SJSA1 (cell line): ENCODE measurements around the gene TGFB3. TPM values are rescaled to one million over a fixed set of nuclear protein-coding genes. Genes with fewer than 3 reads are reported as not detected.

Source experiments
- DNase-seq, 2 experiments: peaks; one replicate each; pipeline ENCODE4 v3.0.0-alpha.2; 2015 to 2020; ENCODE audit warnings: low spot score in 2 of 2, low read depth in 1 of 2
- H3K27ac ChIP-seq: fragments of 250-450 bp; sonication (Bioruptor Pico); 2 replicates; pipeline ENCODE4 v1.5.1; 2020; ENCODE audit warnings: mild to moderate bottlenecking, moderate library complexity
- H3K27me3 ChIP-seq: fragments of 250-450 bp; sonication (Bioruptor Pico); replicated peaks from 2 replicates; pipeline ENCODE4 v1.5.1; 2020; ENCODE audit warnings: mild to moderate bottlenecking, moderate library complexity
- H3K36me3 ChIP-seq: fragments of 250-450 bp; sonication (Bioruptor Pico); 2 replicates; pipeline ENCODE4 v1.5.1; 2020; ENCODE audit warnings: mild to moderate bottlenecking
- H3K4me1 ChIP-seq: fragments of 250-450 bp; sonication (Bioruptor Pico); replicated peaks from 2 replicates; pipeline ENCODE4 v1.6.1; 2021; ENCODE audit warnings: mild to moderate bottlenecking
- H3K4me3 ChIP-seq: fragments of 250-450 bp; sonication (Bioruptor Pico); 2 replicates; pipeline ENCODE4 v1.5.1; 2020; ENCODE audit warnings: mild to moderate bottlenecking
- H3K9me3 ChIP-seq: fragments of 250-450 bp; sonication (Bioruptor Pico); replicated peaks from 2 replicates; pipeline ENCODE4 v1.5.1; 2020; ENCODE audit warnings: mild to moderate bottlenecking
- total RNA-seq: library from RNA; depleted of rRNA; stranded (reverse); fragments of >200 nt; shearing (Covaris generic); gene quantifications from 2 replicates; pipeline ENCODE4 v1.2.3, GENCODE V29; 2014

TGFB3 gene
- total RNA-seq, 1 experiment from 2014 or later = 0.32 TPM

DNA sequence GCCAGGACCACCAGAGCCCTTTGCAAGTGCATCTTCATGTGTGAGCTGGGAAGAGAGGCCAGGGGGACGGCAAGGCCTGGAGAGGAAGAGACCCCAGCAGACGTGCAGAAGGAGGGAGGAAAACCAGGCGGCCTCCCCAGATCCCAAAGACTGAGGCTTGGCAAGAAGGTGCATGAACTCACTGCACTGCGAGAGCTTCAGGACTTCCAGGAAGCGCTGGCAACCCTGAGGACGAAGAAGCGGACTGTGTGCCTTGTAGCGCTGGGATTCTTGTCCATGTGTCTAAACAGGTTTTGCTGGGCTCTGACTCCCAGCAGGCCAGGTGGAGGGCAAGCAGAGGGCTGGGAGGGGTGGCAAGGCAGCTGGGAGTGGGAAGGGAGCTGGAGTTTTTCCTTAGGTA, 939 bp downstream of the TGFB3 start:
- Histone ChIP-seq H3K4me1 (peaks cover 7% of the 10 kb centered on the region), H3K4me3 (no peak overlapping the region), H3K27me3 (peaks cover 16% of the 10 kb centered on the region), H3K36me3 (no peaks in the 10 kb centered on the region), H3K9me3 (no peaks in the 10 kb centered on the region), H3K27ac (no peak overlapping the region)
- no peak for DNase-seq

DNA sequence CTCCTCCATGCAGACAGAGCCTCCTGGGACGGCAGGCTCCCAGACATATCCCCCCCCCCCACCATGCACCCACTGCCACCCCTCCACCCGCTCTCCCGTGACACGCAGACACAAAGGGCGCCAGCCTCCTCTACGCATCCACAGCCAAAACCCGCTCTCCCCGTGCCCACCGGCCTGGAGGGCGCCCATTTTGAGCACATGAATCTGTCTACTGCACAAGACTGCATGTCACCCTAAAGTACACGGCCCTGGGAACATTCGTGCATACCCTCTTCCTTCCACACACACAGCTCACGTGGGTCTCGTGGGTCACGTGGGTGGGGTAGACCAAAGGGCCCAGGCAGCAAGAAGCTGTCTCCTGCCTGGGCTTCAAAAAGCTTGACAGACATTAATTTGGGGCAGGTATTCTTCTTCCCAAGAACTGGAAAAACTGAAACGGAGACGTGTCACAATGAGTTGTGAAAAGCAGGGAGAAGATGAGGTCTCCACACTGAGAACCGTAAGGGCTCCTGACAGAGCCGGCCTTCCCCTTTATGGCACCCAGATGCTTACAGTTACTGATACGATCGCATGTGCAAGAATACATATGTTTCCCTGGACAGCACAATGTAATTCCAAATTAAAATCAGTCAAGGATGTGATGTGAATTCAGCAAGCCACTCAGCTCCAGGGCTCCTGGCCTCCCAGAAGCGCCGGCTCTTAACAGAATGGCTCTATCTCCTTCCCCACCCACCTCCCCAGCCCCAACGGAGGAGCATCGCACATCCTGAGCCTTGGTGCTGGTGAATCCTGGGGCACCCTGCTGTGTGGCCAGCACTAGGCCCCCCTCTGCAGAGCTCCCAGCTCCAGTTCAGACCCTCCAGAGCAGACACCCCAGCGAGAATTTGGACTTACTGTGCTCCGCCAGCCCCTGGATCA, 1.9 kb downstream of the TGFB3 start:
- Histone ChIP-seq H3K4me1 (peaks cover 7% of the 10 kb centered on the region), H3K36me3 (no peaks in the 10 kb centered on the region), H3K27me3 (peaks cover 14% of the 10 kb centered on the region), H3K4me3 (no peak overlapping the region), H3K9me3 (no peaks in the 10 kb centered on the region), H3K27ac (no peak overlapping the region)
- DNase-seq = no peak

- H3K27ac ChIP-seq = no peak overlapping the region
- no peaks in the 10 kb centered on the region for H3K36me3 ChIP-seq
- no peak for DNase-seq
- H3K4me3 ChIP-seq = no peak overlapping the region
- peaks cover 7% of the 10 kb centered on the region for H3K4me1 ChIP-seq
- H3K9me3 ChIP-seq = no peaks in the 10 kb centered on the region
- peaks cover 14% of the 10 kb centered on the region for H3K27me3 ChIP-seq
Measured at GRCh38 chr14:75979071-75979571, 2.7 kb downstream of the TGFB3 start.

DNA sequence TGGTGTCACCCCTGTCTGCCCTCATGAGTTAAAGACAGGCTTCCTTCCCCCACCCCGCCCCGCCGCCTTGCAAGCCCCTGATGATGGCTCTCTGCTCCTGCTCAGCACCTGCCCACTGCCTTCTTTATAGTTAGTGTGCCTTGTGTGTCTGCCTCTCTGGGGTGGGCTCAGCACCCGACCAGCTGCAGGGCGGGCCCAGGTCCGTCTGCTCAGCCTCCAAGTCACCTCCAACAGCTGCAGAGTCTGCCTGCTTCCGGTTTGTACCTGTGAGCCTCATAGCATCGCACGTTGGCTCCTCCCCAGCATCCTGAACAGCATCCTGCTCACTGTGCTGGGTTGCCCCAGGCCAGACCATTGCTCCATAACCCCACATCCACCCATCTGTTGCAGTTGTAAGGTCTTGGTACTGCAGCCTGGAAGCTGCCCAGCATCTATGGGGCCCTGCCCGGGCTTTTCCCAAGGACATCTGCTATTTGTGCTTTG, 3.5 kb downstream of the TGFB3 start:
- no peak for DNase-seq
- Histone ChIP-seq H3K9me3 (no peaks in the 10 kb centered on the region), H3K4me3 (no peak overlapping the region), H3K36me3 (no peaks in the 10 kb centered on the region), H3K27ac (no peak overlapping the region), H3K4me1 (peaks cover 7% of the 10 kb centered on the region), H3K27me3 (peaks cover 11% of the 10 kb centered on the region)

DNA sequence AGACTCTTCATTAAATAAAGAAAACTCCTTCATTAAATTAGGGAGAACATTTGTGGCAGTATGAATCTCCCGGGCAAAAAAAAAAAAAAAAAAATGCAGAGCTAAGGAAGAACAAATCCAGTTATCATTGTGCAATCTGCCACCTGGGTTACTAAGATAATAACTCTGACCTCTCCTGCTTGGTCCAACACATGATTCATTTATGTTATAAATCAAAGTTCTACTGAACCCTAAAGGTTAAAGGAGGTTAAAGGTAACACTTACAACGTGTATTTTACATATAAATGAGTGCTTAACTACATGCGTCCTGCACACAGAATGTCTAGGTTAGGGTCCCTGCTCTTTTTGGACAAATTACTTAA, 4.2 kb downstream of the TGFB3 start:
- no peak overlapping the region for H3K27ac ChIP-seq
- H3K36me3 ChIP-seq = no peaks in the 10 kb centered on the region
- peaks cover 8% of the 10 kb centered on the region for H3K27me3 ChIP-seq
- no peak for DNase-seq
- H3K9me3 ChIP-seq = no peaks in the 10 kb centered on the region
- no peak overlapping the region for H3K4me3 ChIP-seq
- H3K4me1 ChIP-seq = peaks cover 4% of the 10 kb centered on the region; the same call in 1 of the 2 replicates

DNA sequence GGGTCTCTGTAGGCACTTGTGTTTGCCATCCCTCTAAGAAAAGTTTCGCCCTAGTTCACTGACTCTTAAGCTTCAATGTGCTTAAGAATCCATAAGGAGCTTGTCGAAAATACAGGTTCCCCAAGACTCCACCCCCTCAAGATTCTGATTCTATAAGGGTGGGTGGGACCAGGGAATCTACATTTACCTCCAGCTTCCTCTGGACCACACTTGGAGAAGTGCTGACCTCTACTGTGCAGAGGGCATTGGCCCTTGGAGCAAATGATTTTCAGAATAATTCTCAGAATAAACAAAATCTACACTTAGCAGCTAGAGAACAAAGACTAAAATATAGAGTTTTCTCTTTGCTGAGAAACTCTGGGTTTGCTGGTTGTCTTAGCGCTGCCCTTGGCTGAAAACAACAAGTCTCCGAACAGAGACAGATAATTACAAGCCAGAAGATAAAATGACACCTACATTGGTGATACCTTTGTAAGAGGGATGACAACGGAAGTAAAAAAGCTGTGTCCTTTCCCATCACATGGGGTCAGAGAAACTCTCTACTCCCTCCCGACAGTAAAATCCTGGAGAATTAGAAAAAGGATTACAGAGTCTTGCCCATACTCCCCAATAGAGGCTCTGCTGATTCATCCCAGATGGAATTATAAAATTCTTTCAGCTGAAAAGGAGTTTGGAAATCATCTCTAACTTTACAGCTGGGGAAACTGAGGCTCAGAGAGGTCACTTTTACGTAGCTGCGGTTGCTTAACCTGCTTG, 4.8 kb downstream of the TGFB3 start:
- DNase-seq = no peak
- no peaks in the 10 kb centered on the region for H3K9me3 ChIP-seq
- peaks cover 4% of the 10 kb centered on the region; the same call in 1 of the 2 replicates for H3K4me1 ChIP-seq
- no peak overlapping the region for H3K27ac ChIP-seq
- H3K27me3 ChIP-seq = peaks cover 8% of the 10 kb centered on the region
- no peak overlapping the region for H3K4me3 ChIP-seq
- no peaks in the 10 kb centered on the region for H3K36me3 ChIP-seq

DNA sequence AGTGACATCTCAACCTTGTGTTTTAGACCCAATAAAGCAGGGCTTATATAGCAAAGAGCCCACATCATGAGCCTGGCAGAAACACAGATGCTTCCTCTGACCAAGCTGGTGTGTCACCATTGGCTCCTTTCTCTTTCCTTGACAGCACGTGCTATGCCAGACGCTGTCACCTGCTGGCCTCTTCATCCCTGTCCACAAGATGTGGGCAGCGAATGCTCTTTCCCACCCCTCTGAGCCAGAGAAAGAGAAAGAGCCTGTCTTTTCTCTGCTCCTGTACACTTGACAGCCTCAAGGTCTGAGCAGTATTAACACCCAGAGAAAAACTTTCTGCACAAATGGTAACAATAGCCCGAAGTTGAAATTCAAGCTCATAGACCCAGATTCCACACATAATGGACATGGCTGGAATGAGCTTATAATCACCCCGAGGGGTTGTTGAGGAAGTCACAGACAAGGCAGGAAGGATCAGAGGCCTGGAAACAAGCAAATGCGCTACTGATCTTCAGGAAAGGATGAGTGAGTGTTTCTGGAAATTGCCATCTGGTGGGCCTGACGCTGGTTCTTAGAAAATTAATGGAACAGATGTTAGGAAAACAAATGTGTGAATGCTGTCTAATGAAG, 8.9 kb downstream of the TGFB3 start:
- Histone ChIP-seq H3K9me3 (no peaks in the 10 kb centered on the region), H3K36me3 (no peaks in the 10 kb centered on the region), H3K4me3 (no peak overlapping the region), H3K4me1 (no peaks in the 10 kb centered on the region), H3K27ac (no peak overlapping the region), H3K27me3 (peaks cover 5% of the 10 kb centered on the region)
- DNase-seq = no peak

- Histone ChIP-seq H3K4me1 (no peaks in the 10 kb centered on the region), H3K9me3 (no peaks in the 10 kb centered on the region), H3K27me3 (peaks cover 5% of the 10 kb centered on the region), H3K36me3 (no peaks in the 10 kb centered on the region), H3K4me3 (no peak overlapping the region), H3K27ac (no peak overlapping the region)
- no peak for DNase-seq
Measured at GRCh38 chr14:75971509-75971908, 10.3 kb downstream of the TGFB3 start.

GRCh38 chr14:75970989-75971388, 10.8 kb downstream of the TGFB3 start:
- Histone ChIP-seq H3K9me3 (no peaks in the 10 kb centered on the region), H3K4me1 (no peaks in the 10 kb centered on the region), H3K36me3 (no peaks in the 10 kb centered on the region), H3K27me3 (peaks cover 3% of the 10 kb centered on the region), H3K27ac (no peak overlapping the region), H3K4me3 (no peak overlapping the region)
- no peak for DNase-seq

DNA sequence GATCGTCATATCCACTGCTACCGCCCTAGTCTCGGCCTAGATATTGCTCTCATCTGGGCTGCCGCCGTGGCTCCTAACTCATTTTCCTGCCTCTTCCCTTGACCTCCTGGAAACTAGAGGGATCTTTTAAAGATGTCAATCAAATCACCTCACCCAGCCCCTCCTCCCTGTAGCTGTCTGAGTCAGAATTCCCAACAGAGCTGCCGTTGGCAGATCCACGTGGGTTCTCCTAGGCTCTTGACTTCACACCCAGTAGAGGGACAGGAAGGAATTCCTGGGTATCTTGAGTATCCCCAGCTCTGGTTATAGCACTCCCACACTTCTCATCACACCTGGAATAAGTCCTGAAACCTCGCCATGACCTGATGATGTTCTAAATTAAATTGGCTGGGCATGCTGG, 11.9 kb downstream of the TGFB3 start:
- H3K4me3 ChIP-seq = no peak overlapping the region
- no peak for DNase-seq
- no peaks in the 10 kb centered on the region for H3K4me1 ChIP-seq
- no peaks in the 10 kb centered on the region for H3K36me3 ChIP-seq
- no peaks in the 10 kb centered on the region for H3K9me3 ChIP-seq
- no peak overlapping the region for H3K27ac ChIP-seq
- no peaks in the 10 kb centered on the region; the same call in none of the 2 replicates for H3K27me3 ChIP-seq

GRCh38 chr14:75969126-75969525, 12.7 kb downstream of the TGFB3 start:
- no peaks in the 10 kb centered on the region for H3K4me1 ChIP-seq
- no peak for DNase-seq
- no peak overlapping the region for H3K27ac ChIP-seq

GRCh38 chr14:75968456-75968855, 13.3 kb downstream of the TGFB3 start:
- Histone ChIP-seq H3K36me3 (no peaks in the 10 kb centered on the region), H3K27me3 (no peaks in the 10 kb centered on the region; the same call in 1 of the 2 replicates), H3K4me3 (no peak overlapping the region), H3K4me1 (no peaks in the 10 kb centered on the region), H3K27ac (no peak overlapping the region), H3K9me3 (no peaks in the 10 kb centered on the region)
- DNase-seq = no peak

More at GRCh38 chr14:75969126-75969525, 12.7 kb downstream of the TGFB3 start:
- no peaks in the 10 kb centered on the region; the same call in none of the 2 replicates for H3K27me3 ChIP-seq
- no peak overlapping the region for H3K4me3 ChIP-seq
- no peaks in the 10 kb centered on the region for H3K36me3 ChIP-seq
- no peaks in the 10 kb centered on the region for H3K9me3 ChIP-seq

DNA sequence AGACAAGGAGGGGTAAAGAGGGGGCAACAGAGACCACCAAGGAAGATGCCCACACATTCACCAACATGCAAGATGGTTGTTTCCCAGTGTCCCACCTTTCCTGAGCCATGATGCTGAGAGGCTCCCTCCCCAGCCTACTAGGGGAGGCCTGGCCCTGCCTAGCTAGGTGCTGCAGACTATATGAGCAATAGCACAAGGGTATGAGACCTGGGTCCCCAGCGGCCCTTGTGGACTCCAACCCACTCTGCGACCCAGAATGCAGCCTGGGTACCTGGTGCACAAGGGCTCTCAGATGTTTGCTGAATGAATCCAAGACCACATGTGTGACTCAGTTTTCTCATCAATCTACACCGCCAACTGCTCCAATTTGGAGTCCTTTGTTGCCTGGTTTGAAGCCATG, 13.9 kb downstream of the TGFB3 start:
- Histone ChIP-seq H3K27me3 (no peaks in the 10 kb centered on the region; the same call in 1 of the 2 replicates), H3K9me3 (no peaks in the 10 kb centered on the region), H3K4me1 (no peaks in the 10 kb centered on the region), H3K27ac (no peak overlapping the region), H3K36me3 (no peaks in the 10 kb centered on the region), H3K4me3 (no peak overlapping the region)
- DNase-seq = no peak
